ENCODE measurements around the gene PTH2.
"Not testable (repeated sequence)": the region's sequence is repeated elsewhere in the genome, so short reads cannot be mapped to it uniquely, and the experiment has no call there.

Gene PTH2

DNA sequence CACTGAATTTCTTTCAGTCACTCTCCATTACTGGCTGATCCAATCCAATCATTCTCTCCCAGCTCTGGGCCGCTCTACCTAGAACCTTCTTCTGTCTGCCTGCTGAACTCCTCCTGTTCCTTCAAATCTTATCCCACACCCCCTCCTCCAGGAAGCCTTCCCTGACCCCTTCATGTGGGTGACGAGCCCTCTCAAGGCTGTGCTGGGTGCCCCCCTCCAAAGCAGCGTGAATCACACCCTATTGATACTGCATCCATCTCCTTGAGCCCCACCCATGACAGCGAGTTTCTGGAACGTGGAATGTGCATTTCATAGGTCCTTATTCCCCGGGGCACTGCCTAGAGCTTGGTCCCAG lies 25.2 kb upstream of the PTH2 start:
- no peak for DNase-seq (ENCODE audit: low read depth in 1 of 2, low spot score in 1 of 2)

- DNase-seq (ENCODE audit: low read depth in 1 of 2, low spot score in 1 of 2): no peak
These were observed 24.5 kb upstream of the PTH2 start for GRCh38 chr19:49447485-49448431.

DNA sequence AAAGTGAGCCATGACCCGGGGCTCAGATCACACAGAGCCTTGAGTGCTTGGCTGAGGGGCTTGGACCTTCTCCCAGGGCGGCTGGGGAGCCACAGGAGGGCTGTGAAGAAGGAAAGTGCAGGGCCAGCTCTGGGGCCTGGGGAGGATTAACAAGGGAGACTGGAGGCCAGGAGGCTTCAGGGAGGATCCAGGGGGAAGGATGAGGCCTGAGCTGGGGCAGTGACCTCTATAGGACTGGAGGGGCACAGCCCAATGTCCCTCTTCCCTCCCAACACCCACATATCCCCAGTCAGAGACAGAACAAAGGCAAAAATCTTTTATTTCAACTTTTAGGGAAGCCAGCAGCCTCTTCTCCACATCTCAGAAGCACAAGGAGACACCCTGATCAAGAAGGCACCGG lies 22.8 kb upstream of the PTH2 start:
- no peak for DNase-seq (ENCODE audit: low read depth in 1 of 2, low spot score in 1 of 2)

- DNase-seq (ENCODE audit: low read depth in 1 of 2, low spot score in 1 of 2): not testable (repeated sequence)
These were observed 21.0 kb upstream of the PTH2 start for GRCh38 chr19:49444100-49444700.

DNA sequence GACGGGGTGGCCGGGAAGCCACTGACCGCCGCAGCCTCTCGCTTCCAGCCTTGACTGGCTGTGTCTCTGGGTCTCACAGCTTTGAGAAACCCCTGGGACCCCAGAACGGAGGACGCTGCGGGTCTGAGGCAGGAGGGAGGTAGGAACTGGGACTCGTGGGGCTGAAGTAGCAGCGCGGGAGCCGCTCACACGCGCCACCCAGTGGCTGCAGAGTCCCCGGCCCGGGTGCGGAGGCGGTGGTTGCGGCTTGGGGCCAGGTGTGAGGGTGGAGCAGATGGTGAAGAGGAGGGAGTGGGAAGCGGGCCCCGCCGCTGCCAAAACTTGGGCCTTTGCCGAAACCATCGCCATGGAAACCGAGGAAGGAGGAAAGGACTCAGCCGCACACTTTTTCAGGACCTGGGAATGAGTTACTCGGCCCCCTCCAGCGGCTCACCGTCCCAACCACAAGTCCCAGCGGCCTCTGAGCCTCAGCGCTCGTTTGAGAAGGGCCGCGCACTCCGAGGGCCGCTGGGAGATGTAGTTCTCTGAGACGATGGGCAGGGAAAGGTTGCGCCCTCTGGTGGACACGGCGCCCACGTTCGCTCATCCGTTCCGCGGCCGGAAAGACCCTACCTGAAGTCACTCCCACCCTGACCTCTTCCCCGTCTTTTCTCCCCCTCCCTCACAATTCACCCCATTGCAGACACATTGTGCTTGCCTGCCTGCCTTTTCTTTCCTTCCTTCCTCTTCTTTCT lies 20.3 kb upstream of the PTH2 start:
- DNase-seq (ENCODE audit: low read depth in 1 of 2, low spot score in 1 of 2): peak; percentile 86 to 93

DNA sequence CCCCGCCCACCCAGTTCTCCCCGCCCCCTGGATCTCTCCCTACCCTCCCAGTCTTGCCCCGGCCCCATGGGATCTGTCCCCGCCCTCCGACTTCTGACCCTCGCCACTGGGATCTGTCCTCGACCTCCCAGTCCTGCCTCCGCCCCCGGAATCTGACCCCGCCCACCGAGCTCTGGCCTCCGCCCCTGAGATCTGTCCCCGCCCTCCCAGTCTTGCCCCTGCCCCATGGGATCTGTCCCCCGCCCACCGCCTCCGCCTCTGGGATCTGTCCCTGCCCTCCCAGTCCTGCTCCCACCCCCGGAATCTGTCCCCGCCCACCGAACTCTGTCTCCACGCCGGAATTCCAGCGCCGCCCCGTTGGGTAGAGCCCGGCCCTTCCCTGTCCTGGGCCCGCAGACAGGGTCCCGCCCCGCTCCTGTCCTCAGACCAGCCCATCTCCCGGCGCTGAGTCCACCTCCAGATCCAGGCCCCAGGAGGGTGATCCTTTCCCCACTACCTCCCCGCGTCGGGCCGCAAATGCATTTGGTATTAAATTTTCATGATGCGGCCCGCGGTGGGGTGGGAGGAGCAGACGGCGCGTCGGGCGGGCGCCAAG lies 19.6 kb upstream of the PTH2 start:
- DNase-seq (ENCODE audit: low read depth in 1 of 2, low spot score in 1 of 2): peak in 1 of 2 donors; percentile 33

GRCh38 chr19:49442354-49442753 lies 19.1 kb upstream of the PTH2 start:
- no peak for DNase-seq (ENCODE audit: low read depth in 1 of 2, low spot score in 1 of 2)

DNA sequence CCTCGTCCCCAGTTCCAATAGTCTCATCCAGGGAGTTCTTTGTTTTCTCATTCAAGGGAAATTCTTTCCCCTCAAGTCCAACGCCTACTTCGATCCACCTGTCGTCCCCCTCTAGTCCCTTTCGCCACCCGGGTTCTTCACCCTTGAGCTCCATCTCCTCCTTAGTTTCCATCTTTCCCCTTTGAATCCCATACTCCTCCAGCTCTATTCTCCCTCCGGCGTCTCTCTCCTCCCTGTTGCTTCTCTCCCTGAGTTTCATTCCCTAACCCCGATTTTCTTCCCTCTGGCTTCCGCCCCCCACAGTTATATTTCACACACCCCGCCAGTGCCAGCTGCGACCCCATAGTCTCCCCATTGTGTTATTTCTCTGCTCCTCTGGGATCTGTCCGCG lies 18.7 kb upstream of the PTH2 start:
- DNase-seq (ENCODE audit: low read depth in 1 of 2, low spot score in 1 of 2): no peak

DNA sequence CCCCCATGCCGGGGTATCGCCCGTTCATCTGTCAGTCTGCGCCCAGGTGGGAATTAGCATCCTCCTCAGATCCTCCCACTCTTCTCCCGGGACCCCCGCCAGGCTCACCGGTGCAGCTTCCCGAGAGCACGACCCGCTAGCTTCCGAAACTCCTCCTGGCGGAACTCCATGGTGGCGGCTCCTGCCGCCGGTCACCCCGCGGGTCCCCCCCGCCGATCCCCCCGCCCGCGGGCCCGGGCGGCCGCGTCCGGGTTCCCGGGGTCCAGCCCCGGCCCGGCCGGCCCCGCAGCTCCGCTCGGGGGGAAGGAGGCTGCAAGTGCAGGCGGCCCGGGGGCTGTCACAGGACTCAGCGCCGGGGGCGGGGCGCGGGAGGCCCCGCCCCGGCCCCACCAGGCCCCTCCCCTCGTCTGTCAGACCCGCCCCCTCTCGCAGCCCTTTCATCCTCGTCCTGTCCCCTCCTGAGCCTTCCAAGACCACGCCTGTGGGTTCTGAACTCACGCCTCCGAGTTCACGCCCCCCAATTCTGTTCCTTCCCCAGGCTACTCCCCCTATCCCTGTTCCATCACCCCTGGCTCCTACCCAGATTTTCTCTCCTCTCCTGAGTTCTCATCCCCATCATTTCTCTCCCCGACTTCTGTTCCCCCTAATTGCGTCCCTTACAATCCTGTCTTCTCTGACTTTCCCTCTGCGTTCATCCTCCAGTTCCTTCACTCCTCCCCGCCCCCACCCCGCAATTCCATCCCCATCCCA lies 18.1 kb upstream of the PTH2 start, which contains the start of gene SLC17A7:
TSS of gene SLC17A7 (minus strand) at position 318 of the 750 bp plus-strand sequence. CDS start at position 170, 148 bp downstream.
- no peak for DNase-seq (ENCODE audit: low read depth in 1 of 2, low spot score in 1 of 2)

DNA sequence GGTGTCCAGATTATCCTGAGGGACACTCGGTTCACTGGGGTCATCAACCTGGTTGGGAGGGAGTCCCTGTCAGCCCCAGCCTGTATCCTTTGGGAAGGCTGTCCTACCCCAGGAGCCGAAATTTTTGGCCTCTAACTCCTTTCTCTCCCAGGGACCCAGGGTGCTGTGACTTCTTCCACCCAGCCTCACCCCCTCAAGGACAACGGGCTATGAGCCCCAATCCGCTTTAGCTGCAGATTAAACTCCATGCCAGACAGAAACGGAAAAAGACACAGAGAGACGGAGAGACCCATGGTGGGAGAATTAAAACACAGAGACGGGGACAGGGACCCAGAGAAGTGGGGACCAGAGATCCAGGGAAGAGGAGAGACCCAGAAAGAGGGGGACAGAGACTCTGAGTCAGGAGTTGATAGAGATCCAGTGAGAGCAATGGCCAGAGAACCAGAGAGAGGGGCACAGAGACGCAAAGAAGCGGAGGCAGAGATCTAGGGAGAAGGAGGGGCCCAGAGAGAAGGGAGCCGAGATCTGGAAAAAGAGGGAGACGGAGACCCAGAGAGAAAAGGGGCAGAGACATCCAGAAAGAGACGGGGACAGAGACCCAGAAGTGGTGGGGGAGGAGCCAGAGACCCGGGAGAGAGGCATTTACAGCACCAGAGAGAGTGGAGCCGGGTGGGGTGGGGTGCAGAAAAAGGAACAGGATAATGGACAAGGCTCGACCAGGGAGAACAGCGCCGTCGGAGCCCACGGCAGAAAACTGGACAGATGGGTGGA lies 17.4 kb upstream of the PTH2 start:
- DNase-seq (ENCODE audit: low read depth in 1 of 2, low spot score in 1 of 2): no peak

- DNase-seq (ENCODE audit: low read depth in 1 of 2, low spot score in 1 of 2): no peak
These were observed 16.6 kb upstream of the PTH2 start for GRCh38 chr19:49439836-49440235.

- no peak for DNase-seq (ENCODE audit: low read depth in 1 of 2, low spot score in 1 of 2)
These were observed 15.0 kb upstream of the PTH2 start for GRCh38 chr19:49438261-49438660.

GRCh38 chr19:49437231-49437630 lies 14.0 kb upstream of the PTH2 start:
- no peak for DNase-seq (ENCODE audit: low read depth in 1 of 2, low spot score in 1 of 2)

- peak in 1 of 2 donors; percentile 35 for DNase-seq (ENCODE audit: low read depth in 1 of 2, low spot score in 1 of 2)
These were observed 13.3 kb upstream of the PTH2 start for GRCh38 chr19:49436381-49437017.

DNA sequence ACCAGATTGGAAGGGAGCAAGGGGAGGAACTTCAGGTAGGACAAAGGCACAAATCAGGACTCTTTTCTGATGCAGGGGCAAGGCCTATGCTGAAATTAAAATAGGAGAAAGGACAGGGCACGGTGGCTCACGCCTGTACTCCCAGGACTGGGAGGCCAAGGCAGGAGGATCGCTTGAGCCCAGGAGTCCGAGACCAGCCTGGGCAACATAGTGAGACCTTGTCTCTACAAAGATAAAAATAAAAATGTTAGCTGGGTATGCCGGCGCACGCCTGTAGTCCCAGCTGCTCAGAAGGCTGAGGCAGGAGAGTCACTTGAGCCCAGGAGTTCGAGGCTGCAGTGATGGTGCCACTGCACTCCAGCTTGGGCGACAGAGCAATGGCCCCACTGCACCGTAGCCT lies 12.4 kb upstream of the PTH2 start:
- DNase-seq (ENCODE audit: low read depth in 1 of 2, low spot score in 1 of 2): no peak

GRCh38 chr19:49434907-49435583 lies 11.8 kb upstream of the PTH2 start:
- no peak for DNase-seq (ENCODE audit: low read depth in 1 of 2, low spot score in 1 of 2)

GRCh38 chr19:49433240-49433901 lies 10.1 kb upstream of the PTH2 start:
- DNase-seq (ENCODE audit: low read depth in 1 of 2, low spot score in 1 of 2): no peak
